Keratinocyte (primary cell): Measurements from ENCODE around the gene COLGALT1. TPM values are rescaled to one million over a fixed set of nuclear protein-coding genes. Genes with fewer than 3 reads are reported as not detected.

Experiments
- DNase-seq: peaks from one replicate; pipeline ENCODE4 v3.0.0-alpha.2; 2011; ENCODE audit warnings: low read depth, missing footprints, low spot score
- FAIRE-seq: peaks from 2 replicates; lab custom pipeline; 2011; peaks lifted over from hg19 to GRCh38; lab: Jason Lieb, UNC
- H2AFZ ChIP-seq: 2 replicates; pipeline ENCODE4 v1.6.0; 2012; ENCODE audit warnings: low read length, control low read depth, inconsistent platforms; ENCODE audit not compliant: control insufficient read depth
- H3K27ac ChIP-seq: 2 replicates; pipeline ENCODE4 v1.5.1; 2011; ENCODE audit warnings: low read length; ENCODE audit not compliant: control insufficient read depth, insufficient read depth
- H3K27me3 ChIP-seq: 3 replicates; pipeline ENCODE4 v1.6.0; 2011; ENCODE audit warnings: low read length; ENCODE audit not compliant: control insufficient read depth, insufficient read depth; ENCODE audit errors: extremely low read depth
- H3K36me3 ChIP-seq, 2 experiments: 2 replicates in 1 of 2; 3 replicates in 1 of 2; pipeline ENCODE4 v1.5.1; 2011; ENCODE audit warnings: low read length in 2 of 2, mild to moderate bottlenecking in 1 of 2; ENCODE audit not compliant: control insufficient read depth in 2 of 2, insufficient read depth in 2 of 2; ENCODE audit errors: extremely low read depth in 1 of 2
- H3K4me1 ChIP-seq: 3 replicates; pipeline ENCODE4 v1.5.1; 2011; ENCODE audit warnings: low read length; ENCODE audit not compliant: control insufficient read depth, insufficient read depth; ENCODE audit errors: extremely low read depth
- H3K4me2 ChIP-seq: 3 replicates; pipeline ENCODE4 v1.6.0; 2011; ENCODE audit warnings: low read depth, low read length; ENCODE audit not compliant: control insufficient read depth, insufficient read depth; ENCODE audit errors: extremely low read depth
- H3K4me3 ChIP-seq, 3 experiments: fragments of 200-600 bp in 1 of 3; sonication (generic) in 1 of 3; 2 replicates in 2 of 3; 3 replicates in 1 of 3; pipeline ENCODE4 v1.5.1; 2011 to 2016; ENCODE audit warnings: low read length in 3 of 3, mild to moderate bottlenecking in 3 of 3, control low read depth in 2 of 3, inconsistent platforms in 1 of 3, low read depth in 1 of 3, mixed read lengths in 1 of 3, mixed run types in 1 of 3, moderate library complexity in 1 of 3; ENCODE audit not compliant: control insufficient read depth in 2 of 3, insufficient read depth in 2 of 3; ENCODE audit errors: extremely low read depth in 1 of 3
- H3K79me2 ChIP-seq: 2 replicates; pipeline ENCODE4 v1.6.0; 2012; ENCODE audit warnings: low read length; ENCODE audit not compliant: control insufficient read depth, insufficient read depth
- H3K9ac ChIP-seq: 3 replicates; pipeline ENCODE4 v1.6.0; 2011; ENCODE audit warnings: low read length; ENCODE audit not compliant: control insufficient read depth, insufficient read depth; ENCODE audit errors: extremely low read depth
- H3K9me1 ChIP-seq: 3 replicates; pipeline ENCODE4 v1.6.0; 2011; ENCODE audit warnings: low read length; ENCODE audit not compliant: control insufficient read depth, insufficient read depth; ENCODE audit errors: extremely low read depth
- H3K9me3 ChIP-seq: 2 replicates; pipeline ENCODE4 v1.5.1; 2012; ENCODE audit warnings: low read depth, low read length; ENCODE audit not compliant: control insufficient read depth
- H4K20me1 ChIP-seq: 3 replicates; pipeline ENCODE4 v1.6.0; 2011; ENCODE audit warnings: low read length; ENCODE audit not compliant: control insufficient read depth, insufficient read depth; ENCODE audit errors: extremely low read depth
- EZH2 ChIP-seq: IDR thresholded peaks from one replicate; pipeline ENCODE4 v1.6.1; 2012; ENCODE audit warnings: inconsistent platforms, mild to moderate bottlenecking, low read length, moderate library complexity
- dilution Hi-C: fragments of 300-500 bp; cut with MboI; formaldehyde crosslinking; loops from one replicate; pipeline ENCODE4 v1.7.0; 2020; ENCODE audit warnings: low sequenced_read_pairs; ENCODE audit not compliant: extremely low pct_ligation_motif_present
- polyA plus RNA-seq, 5 experiments: library from polyadenylated mRNA; depleted of rRNA in 3 of 5; stranded (reverse) in 3 of 5; stranded (forward) in 1 of 5; unstranded in 1 of 5; fragments of >200 nt; gene quantifications; 1 replicate in 1 of 5; 2 replicates in 3 of 5; 3 replicates in 1 of 5; pipeline versions ENCODE4 v1.2.1 to v1.2.3, GENCODE V29; 2011 to 2012; ENCODE audit warnings: missing spikeins in 2 of 5, low read depth in 1 of 5, low replicate concordance in 1 of 5
- TF ChIP-seq, protein P1 (sequence below), 3 experiments: IDR thresholded peaks in 1 of 3; conservative IDR thresholded peaks in 1 of 3; optimal IDR thresholded peaks in 1 of 3; 2 replicates in 2 of 3; 3 replicates in 1 of 3; pipeline versions ENCODE3 to v1.5.1; 2011; ENCODE audit warnings: low read length in 3 of 3, mild to moderate bottlenecking in 3 of 3, moderate library complexity in 2 of 3, control low read depth in 1 of 3, inconsistent platforms in 1 of 3; ENCODE audit not compliant: insufficient read depth in 2 of 3; ENCODE audit errors: extremely low read depth in 1 of 3

Gene COLGALT1
- polyA plus RNA-seq, 1 donor (not counting 4 experiments of a cell fraction or from before 2014, with no cell fraction given) = 89.4 TPM

DNA sequence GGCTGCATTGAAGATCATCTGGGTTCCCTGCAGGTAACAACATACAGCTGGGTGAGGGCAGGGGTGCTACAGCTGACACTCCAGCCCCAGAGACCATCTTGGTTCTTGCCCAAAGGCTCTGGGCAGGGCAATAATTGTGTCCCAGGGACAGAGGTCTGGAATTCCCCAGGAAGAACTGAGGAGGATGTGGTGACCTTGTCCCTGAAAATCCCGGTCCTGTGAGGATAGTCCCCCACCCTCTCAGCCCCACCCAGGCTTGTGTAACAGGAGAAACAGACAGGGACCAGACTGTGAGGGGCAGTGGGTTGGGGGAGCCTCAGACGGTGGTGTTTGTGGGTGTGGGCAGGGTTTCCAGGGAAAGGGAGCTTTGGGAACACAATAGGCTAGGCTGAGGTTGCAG, 63.5 kb downstream of the COLGALT1 start:
- FAIRE-seq = no peak
- no peak for DNase-seq
- no peaks in the 10 kb centered on the region for H3K9me3 ChIP-seq
- H3K36me3 ChIP-seq = no peaks in the 10 kb centered on the region
- no peak overlapping the region for H2AFZ ChIP-seq
- H3K4me1 ChIP-seq = no peaks in the 10 kb centered on the region
- H3K9me1 ChIP-seq = no peaks in the 10 kb centered on the region
- H3K4me3 ChIP-seq = no peak overlapping the region
- H4K20me1 ChIP-seq = peaks cover 2% of the 10 kb centered on the region
- no peaks in the 10 kb centered on the region for H3K79me2 ChIP-seq
- H3K4me2 ChIP-seq = no peak overlapping the region
- H3K27ac ChIP-seq = no peak overlapping the region
- dilution Hi-C loops = no loop called here
- no peak for TF ChIP-seq EZH2
- TF ChIP-seq, protein P1, sequence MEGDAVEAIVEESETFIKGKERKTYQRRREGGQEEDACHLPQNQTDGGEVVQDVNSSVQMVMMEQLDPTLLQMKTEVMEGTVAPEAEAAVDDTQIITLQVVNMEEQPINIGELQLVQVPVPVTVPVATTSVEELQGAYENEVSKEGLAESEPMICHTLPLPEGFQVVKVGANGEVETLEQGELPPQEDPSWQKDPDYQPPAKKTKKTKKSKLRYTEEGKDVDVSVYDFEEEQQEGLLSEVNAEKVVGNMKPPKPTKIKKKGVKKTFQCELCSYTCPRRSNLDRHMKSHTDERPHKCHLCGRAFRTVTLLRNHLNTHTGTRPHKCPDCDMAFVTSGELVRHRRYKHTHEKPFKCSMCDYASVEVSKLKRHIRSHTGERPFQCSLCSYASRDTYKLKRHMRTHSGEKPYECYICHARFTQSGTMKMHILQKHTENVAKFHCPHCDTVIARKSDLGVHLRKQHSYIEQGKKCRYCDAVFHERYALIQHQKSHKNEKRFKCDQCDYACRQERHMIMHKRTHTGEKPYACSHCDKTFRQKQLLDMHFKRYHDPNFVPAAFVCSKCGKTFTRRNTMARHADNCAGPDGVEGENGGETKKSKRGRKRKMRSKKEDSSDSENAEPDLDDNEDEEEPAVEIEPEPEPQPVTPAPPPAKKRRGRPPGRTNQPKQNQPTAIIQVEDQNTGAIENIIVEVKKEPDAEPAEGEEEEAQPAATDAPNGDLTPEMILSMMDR (optimal IDR thresholded peaks at IDR 0.05 in 1 of 3, IDR thresholded peaks at IDR 0.05 in 1 of 3, conservative IDR thresholded peaks at IDR 0.05 in 1 of 3; ENCODE audit: extremely low read depth in 1 of 3, insufficient read depth in 2 of 3, low read length in 3 of 3) = no peak
- H3K9ac ChIP-seq = no peak overlapping the region
- H3K27me3 ChIP-seq = peaks cover 14% of the 10 kb centered on the region

DNA sequence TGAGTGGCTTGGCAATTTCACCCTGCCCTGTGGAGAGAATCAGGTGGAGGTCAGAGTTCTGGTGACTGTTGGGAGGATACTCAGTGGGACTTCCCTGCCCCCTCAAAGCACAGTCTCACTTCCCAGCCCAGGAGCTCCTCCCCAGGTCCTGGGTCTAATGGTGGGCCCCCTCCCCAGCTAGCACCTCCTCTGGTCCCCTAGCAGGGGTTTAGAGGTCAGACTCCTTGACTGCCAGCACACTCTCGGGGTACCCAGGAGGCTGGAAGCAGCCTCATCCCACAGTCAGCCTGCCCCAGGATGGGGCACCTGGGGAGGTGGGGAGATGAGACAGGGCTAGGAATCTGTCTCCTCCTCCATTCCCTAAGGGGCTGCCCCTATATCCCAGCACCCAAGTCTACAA, 65.2 kb downstream of the COLGALT1 start:
- dilution Hi-C loops = no loop called here
- Histone ChIP-seq H3K4me2 (no peak overlapping the region), H3K36me3 (no peaks in the 10 kb centered on the region), H3K4me3 (no peak overlapping the region), H3K4me1 (no peaks in the 10 kb centered on the region), H3K27me3 (peaks cover 13% of the 10 kb centered on the region), H3K9me3 (no peaks in the 10 kb centered on the region), H3K27ac (no peak overlapping the region), H3K79me2 (no peaks in the 10 kb centered on the region), H3K9me1 (no peaks in the 10 kb centered on the region), H4K20me1 (peaks cover 2% of the 10 kb centered on the region), H3K9ac (no peak overlapping the region), H2AFZ (no peak overlapping the region)
- TF ChIP-seq, protein P1 (optimal IDR thresholded peaks at IDR 0.05 in 1 of 3, IDR thresholded peaks at IDR 0.05 in 1 of 3, conservative IDR thresholded peaks at IDR 0.05 in 1 of 3; ENCODE audit: extremely low read depth in 1 of 3, insufficient read depth in 2 of 3, low read length in 3 of 3) = no peak
- no peak for TF ChIP-seq EZH2
- FAIRE-seq (no peak), DNase-seq (no peak)
